ENCODE measurements around the gene CDC16.

Gene CDC16

GRCh38 chr13:114304346-114305034, 69.8 kb downstream of the CDC16 start:
- DNase-seq, result no peak

- DNase-seq, result no peak
These were observed 74.4 kb downstream of the CDC16 start for GRCh38 chr13:114309086-114309485.

DNA sequence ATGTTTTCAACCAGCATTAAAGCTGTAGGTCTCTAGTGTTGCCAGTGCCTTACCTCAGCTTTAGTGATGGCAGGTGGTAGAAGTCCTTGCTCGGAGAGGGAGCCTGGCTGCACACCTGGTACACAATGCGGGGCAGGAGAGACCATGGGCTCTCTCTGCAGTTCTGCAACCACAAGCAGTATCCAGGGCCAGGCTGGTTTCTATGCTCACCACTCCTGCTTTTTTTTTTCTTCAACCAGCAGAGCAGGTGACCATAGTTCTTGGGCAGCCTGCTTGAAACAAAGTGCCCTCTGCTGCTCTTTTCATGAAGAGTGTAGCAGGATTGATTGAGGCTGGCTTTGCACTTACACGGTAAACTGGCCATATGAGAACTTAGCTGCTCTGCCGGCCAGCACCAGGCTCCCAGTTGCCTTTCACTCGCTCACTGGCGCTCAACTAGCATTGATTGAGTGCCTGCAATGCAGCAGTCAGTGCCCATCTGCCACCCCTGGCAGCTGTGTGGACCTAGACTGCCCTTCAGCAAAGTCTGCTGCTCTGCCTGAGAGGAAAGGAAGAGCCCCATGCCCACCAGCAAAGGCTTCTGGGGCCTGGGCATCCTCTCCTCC, 75.2 kb downstream of the CDC16 start:
- no peak for DNase-seq

DNA sequence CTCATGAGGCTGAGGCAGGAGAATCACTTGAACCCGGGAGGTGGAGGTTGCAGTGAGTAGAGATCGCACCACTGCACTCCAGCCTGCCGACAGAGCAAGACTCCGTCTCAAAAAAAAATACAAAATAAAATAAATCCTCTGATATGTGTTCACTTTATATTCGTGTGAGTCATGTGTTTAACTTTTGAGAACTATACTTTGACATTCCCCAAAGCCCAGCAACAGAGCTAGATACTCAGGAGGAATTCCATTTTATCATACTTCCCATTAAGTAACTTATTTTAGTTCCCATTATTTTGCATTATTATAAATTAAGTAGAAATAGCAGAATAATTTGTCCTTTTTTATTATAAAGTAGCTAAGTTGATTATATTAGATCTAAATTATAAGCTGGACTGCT, 76.3 kb downstream of the CDC16 start:
- no peak for DNase-seq

GRCh38 chr13:114311387-114311786, 76.7 kb downstream of the CDC16 start:
- DNase-seq, result no peak

DNA sequence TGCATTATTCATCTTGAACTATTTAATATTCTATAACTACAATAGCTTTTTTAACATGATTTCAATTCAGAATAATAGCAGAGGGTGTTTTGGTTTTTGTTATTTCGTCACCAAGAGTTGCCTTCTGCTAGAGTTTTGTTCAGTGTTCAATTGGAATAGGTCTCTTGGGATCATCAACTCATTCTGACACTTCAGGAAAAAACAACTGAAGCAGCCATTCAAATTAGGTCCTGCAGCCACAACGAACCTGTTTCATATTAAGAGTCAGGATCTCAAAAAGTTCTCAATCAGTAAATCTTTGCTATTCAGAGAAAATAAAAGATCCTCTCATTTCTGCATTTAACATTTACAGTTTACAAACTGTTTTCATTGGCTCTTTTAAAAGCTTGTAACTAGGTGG, 77.2 kb downstream of the CDC16 start:
- no peak for DNase-seq

- DNase-seq, result no peak
These were observed 78.6 kb downstream of the CDC16 start for GRCh38 chr13:114313061-114313860.

DNA sequence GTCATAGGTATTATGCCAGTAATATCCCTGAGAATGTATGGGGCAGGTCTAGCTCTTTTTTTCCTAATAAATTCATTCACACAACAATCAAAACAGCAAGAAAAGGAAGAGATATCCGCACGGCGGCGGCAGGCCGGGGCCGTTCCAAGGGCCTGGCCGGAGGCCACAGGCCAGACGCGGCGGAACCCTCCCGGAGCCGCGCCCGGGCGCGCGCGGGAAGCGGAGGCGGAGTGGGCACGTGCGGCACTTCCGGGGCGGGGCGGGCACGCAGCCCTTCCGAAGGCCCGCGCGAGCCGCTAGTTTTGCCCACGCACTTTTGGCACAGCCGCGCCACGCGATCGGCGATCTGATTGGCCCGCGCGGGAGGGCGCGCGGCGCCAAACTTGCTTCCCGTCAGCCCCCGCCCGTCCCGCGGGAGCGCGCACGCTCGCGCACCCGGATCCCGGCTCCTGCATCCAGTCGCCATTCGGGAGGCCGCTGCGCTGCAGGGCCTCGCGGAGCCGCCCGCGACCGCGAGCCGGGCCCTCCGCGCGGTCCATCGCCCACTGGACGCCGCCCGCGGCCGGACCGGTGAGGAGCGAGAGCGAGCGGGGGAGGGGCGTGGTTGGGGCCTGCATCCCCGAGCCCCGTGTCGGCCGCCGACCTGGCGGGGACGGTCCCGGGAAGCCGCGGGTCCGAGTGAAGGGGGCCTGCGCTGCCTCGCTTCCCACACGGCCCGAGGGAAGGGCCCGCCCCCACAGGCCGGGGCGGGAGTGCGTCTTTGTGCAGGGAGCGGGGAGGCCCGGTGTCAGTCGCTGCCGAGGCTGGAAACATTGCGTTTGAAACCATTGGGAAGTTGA, 79.6 kb downstream of the CDC16 start, which contains the start of gene CHAMP1:
Gene CHAMP1 (plus strand): TSS at position 430 of the 839 bp plus-strand sequence. CDS start 9,340 bp downstream, outside the sequence.
- peak; percentile 25 for DNase-seq

GRCh38 chr13:114315074-114315785, 80.5 kb downstream of the CDC16 start:
- DNase-seq, result no peak

DNA sequence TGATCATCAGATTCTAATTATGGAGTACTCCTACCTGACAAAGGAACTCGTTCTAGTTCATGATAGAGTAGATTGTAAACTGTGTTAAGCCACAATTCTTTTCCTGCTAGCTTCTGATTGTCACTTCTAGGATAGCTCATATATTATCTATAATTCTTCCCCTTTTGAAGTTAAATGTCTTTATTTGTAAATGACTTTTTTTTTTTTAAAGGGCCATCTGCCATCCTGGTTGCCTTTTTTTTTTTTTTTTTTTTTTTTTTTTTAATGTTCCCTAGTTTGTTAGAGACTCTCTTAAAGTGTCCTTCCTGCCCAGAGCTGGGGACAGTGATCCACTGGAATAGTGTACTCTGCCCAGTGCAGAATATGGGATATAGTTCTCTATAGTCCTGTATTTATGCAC, 83.9 kb downstream of the CDC16 start:
- no peak for DNase-seq

- no peak for DNase-seq
These were observed 84.8 kb downstream of the CDC16 start for GRCh38 chr13:114319441-114319913.

- no peak for DNase-seq
These were observed 85.4 kb downstream of the CDC16 start for GRCh38 chr13:114320065-114320464.

GRCh38 chr13:114321256-114321655, 86.6 kb downstream of the CDC16 start:
- DNase-seq, result no peak
